SK-N-SH treated with all-trans-retinoic acid at 6 μM for 48 hours (cell line): ENCODE results near the gene NMT2.

Experiments
- ATAC-seq: fragments of 200-7000 bp; cut with Tn5 transposase; 3 replicates; pipeline ENCODE4 v1.9.1; 2020; ENCODE audit warnings: mild to moderate bottlenecking, moderate library complexity
- ARNTL ChIP-seq: fragments of 450-650 bp; formaldehyde crosslinking; IDR thresholded peaks from 2 replicates; pipeline ENCODE4 v1.5.0; 2020; ENCODE audit warnings: low read depth, mild to moderate bottlenecking, moderate library complexity, borderline replicate concordance
- BACH2 ChIP-seq: fragments of 250-450 bp; sonication (Bioruptor Pico); IDR thresholded peaks from 2 replicates; pipeline ENCODE4 v1.9.0; 2021; ENCODE audit warnings: mild to moderate bottlenecking, borderline replicate concordance
- CREB5 ChIP-seq: fragments of 250-450 bp; sonication (Bioruptor Pico); IDR thresholded peaks from 2 replicates; pipeline ENCODE4 v1.5.1; 2020; ENCODE audit warnings: low read depth, mild to moderate bottlenecking, moderate library complexity
- CSDC2 ChIP-seq: fragments of 250-450 bp; sonication (Bioruptor Pico); IDR thresholded peaks from 2 replicates; pipeline ENCODE4 v1.5.0; 2020; ENCODE audit warnings: mild to moderate bottlenecking, moderate library complexity
- ESRRG ChIP-seq: fragments of 250-450 bp; sonication (Bioruptor Pico); IDR thresholded peaks from 2 replicates; pipeline ENCODE4 v1.6.1; 2021; ENCODE audit warnings: mild to moderate bottlenecking
- GLIS3 ChIP-seq: fragments of 250-450 bp; sonication (Bioruptor Pico); IDR thresholded peaks from 2 replicates; pipeline ENCODE4 v1.5.0; 2020; ENCODE audit warnings: mild to moderate bottlenecking, moderate library complexity
- ISL1 ChIP-seq: fragments of 250-450 bp; sonication (Bioruptor Pico); IDR thresholded peaks from 2 replicates; pipeline ENCODE4 v2.1.2; 2022; ENCODE audit warnings: mild to moderate bottlenecking, moderate library complexity
- OSR1 ChIP-seq: fragments of 250-450 bp; sonication (Bioruptor Pico); IDR thresholded peaks from 2 replicates; pipeline ENCODE4 v1.8.0; 2022; ENCODE audit warnings: moderate library complexity, mild to moderate bottlenecking, inconsistent platforms
- PPARA ChIP-seq: fragments of 250-450 bp; sonication (Bioruptor Pico); IDR thresholded peaks from 2 replicates; pipeline ENCODE4 v1.5.0; 2020; ENCODE audit warnings: mild to moderate bottlenecking, borderline replicate concordance
- RARB ChIP-seq: fragments of 250-450 bp; sonication (Bioruptor Pico); IDR thresholded peaks from 2 replicates; pipeline ENCODE4 v1.8.0; 2021; ENCODE audit warnings: mild to moderate bottlenecking, moderate library complexity
- SNAI2 ChIP-seq: fragments of 250-450 bp; sonication (Bioruptor Pico); IDR thresholded peaks from 2 replicates; pipeline ENCODE4 v1.5.0; 2020; ENCODE audit warnings: mild to moderate bottlenecking, moderate library complexity
- TCF4 ChIP-seq: fragments of 250-450 bp; sonication (Bioruptor Pico); IDR thresholded peaks from 2 replicates; pipeline ENCODE4 v1.8.0; 2021; ENCODE audit warnings: mild to moderate bottlenecking, moderate library complexity, borderline replicate concordance
- TOX ChIP-seq: fragments of 250-450 bp; sonication (Bioruptor Pico); IDR thresholded peaks from 2 replicates; pipeline ENCODE4 v1.8.0; 2021; ENCODE audit warnings: mild to moderate bottlenecking, moderate library complexity, borderline replicate concordance
- ZC3H10 ChIP-seq: fragments of 250-450 bp; sonication (Bioruptor Pico); IDR thresholded peaks from 2 replicates; pipeline ENCODE4 v1.5.1; 2021; ENCODE audit warnings: mild to moderate bottlenecking, moderate library complexity
- ZFP3 ChIP-seq: fragments of 250-450 bp; sonication (Bioruptor Pico); IDR thresholded peaks from 2 replicates; pipeline ENCODE4 v1.5.0; 2020; ENCODE audit warnings: mild to moderate bottlenecking, moderate library complexity
- ZFP30 ChIP-seq: fragments of 450-650 bp; formaldehyde crosslinking; IDR thresholded peaks from 2 replicates; pipeline ENCODE4 v1.5.0; 2022; ENCODE audit warnings: mild to moderate bottlenecking, moderate library complexity
- ZNF565 ChIP-seq: fragments of 450-650 bp; formaldehyde crosslinking; conservative IDR thresholded peaks from 2 replicates; pipeline ENCODE4 v1.5.0; 2020; ENCODE audit warnings: low read depth, mild to moderate bottlenecking, moderate library complexity
- ZNF70 ChIP-seq: fragments of 450-650 bp; formaldehyde crosslinking; IDR thresholded peaks from 2 replicates; pipeline ENCODE4 v1.5.0; 2020; ENCODE audit warnings: mild to moderate bottlenecking, moderate library complexity
- TF ChIP-seq, protein P1 (sequence below): fragments of 250-450 bp; sonication (Bioruptor Pico); IDR thresholded peaks from 2 replicates; pipeline ENCODE4 v1.5.1; 2021; ENCODE audit warnings: mild to moderate bottlenecking, moderate library complexity
- TF ChIP-seq, protein P2 (sequence below): fragments of 250-450 bp; sonication (Bioruptor Pico); IDR thresholded peaks from 2 replicates; pipeline ENCODE4 v1.8.0; 2021; ENCODE audit warnings: low read depth, mild to moderate bottlenecking, moderate library complexity, borderline replicate concordance
- TF ChIP-seq, protein P3 (sequence below): fragments of 250-450 bp; sonication (Bioruptor Pico); IDR thresholded peaks from 2 replicates; pipeline ENCODE4 v1.5.0; 2020; ENCODE audit warnings: mild to moderate bottlenecking, moderate library complexity
- TF ChIP-seq, protein P4 (sequence below): fragments of 250-450 bp; sonication (Bioruptor Pico); IDR thresholded peaks from 2 replicates; pipeline ENCODE4 v1.8.0; 2020; ENCODE audit warnings: mild to moderate bottlenecking, moderate library complexity, borderline replicate concordance

Gene NMT2

DNA sequence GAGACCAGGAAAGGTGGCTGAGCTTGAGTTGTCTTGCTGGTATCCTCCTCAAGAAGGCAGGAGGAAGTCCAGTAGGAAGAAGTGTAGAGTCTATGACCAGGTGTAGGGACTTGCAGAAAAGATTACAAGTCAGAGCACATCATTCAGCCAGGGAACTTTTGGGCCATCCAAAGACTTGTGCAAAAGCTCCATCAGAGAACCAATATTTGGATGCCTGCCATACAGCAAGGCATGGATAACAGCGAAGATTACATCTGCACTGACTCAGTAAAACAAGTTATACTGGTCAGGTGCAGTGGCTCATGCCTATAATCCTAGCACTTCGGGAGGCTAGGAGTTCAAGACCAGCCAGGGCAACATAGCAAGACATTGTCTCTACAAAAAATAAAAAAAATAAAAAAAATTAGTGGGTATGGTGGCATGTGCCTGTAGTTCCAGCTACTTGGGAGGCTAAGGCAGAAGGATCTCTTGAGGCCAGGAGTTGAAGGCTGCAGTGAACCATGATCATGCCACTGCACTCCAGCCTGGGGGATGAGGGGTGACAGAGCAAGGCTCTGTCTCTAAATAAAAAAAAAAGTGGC lies 13.2 kb upstream of the NMT2 start:
- TF ChIP-seq, protein P1, sequence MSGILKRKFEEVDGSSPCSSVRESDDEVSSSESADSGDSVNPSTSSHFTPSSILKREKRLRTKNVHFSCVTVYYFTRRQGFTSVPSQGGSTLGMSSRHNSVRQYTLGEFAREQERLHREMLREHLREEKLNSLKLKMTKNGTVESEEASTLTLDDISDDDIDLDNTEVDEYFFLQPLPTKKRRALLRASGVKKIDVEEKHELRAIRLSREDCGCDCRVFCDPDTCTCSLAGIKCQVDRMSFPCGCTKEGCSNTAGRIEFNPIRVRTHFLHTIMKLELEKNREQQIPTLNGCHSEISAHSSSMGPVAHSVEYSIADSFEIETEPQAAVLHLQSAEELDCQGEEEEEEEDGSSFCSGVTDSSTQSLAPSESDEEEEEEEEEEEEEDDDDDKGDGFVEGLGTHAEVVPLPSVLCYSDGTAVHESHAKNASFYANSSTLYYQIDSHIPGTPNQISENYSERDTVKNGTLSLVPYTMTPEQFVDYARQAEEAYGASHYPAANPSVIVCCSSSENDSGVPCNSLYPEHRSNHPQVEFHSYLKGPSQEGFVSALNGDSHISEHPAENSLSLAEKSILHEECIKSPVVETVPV (CRISPR knock-in tag) = no peak
- TF ChIP-seq RARB (CRISPR knock-in tag) (no peak), PPARA (CRISPR knock-in tag) (no peak), OSR1 (CRISPR knock-in tag) (no peak), ESRRG (CRISPR knock-in tag) (no peak), ISL1 (CRISPR knock-in tag) (no peak), CSDC2 (CRISPR knock-in tag) (no peak), CREB5 (CRISPR knock-in tag) (no peak), ZNF565 (CRISPR knock-in tag) (no peak), GLIS3 (CRISPR knock-in tag) (no peak), ZNF70 (CRISPR knock-in tag) (no peak), TOX (CRISPR knock-in tag) (no peak), ARNTL (CRISPR knock-in tag) (no peak), TCF4 (CRISPR knock-in tag) (no peak), BACH2 (CRISPR knock-in tag) (no peak), ZFP30 (CRISPR knock-in tag) (no peak), ZC3H10 (no peak)
- TF ChIP-seq, protein P2, sequence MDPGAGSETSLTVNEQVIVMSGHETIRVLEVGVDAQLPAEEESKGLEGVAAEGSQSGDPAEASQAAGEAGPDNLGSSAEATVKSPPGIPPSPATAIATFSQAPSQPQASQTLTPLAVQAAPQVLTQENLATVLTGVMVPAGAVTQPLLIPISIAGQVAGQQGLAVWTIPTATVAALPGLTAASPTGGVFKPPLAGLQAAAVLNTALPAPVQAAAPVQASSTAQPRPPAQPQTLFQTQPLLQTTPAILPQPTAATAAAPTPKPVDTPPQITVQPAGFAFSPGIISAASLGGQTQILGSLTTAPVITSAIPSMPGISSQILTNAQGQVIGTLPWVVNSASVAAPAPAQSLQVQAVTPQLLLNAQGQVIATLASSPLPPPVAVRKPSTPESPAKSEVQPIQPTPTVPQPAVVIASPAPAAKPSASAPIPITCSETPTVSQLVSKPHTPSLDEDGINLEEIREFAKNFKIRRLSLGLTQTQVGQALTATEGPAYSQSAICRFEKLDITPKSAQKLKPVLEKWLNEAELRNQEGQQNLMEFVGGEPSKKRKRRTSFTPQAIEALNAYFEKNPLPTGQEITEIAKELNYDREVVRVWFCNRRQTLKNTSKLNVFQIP (CRISPR knock-in tag) = no peak
- TF ChIP-seq, protein P3, sequence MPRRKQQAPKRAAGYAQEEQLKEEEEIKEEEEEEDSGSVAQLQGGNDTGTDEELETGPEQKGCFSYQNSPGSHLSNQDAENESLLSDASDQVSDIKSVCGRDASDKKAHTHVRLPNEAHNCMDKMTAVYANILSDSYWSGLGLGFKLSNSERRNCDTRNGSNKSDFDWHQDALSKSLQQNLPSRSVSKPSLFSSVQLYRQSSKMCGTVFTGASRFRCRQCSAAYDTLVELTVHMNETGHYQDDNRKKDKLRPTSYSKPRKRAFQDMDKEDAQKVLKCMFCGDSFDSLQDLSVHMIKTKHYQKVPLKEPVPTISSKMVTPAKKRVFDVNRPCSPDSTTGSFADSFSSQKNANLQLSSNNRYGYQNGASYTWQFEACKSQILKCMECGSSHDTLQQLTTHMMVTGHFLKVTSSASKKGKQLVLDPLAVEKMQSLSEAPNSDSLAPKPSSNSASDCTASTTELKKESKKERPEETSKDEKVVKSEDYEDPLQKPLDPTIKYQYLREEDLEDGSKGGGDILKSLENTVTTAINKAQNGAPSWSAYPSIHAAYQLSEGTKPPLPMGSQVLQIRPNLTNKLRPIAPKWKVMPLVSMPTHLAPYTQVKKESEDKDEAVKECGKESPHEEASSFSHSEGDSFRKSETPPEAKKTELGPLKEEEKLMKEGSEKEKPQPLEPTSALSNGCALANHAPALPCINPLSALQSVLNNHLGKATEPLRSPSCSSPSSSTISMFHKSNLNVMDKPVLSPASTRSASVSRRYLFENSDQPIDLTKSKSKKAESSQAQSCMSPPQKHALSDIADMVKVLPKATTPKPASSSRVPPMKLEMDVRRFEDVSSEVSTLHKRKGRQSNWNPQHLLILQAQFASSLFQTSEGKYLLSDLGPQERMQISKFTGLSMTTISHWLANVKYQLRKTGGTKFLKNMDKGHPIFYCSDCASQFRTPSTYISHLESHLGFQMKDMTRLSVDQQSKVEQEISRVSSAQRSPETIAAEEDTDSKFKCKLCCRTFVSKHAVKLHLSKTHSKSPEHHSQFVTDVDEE (CRISPR knock-in tag) = no peak
- TF ChIP-seq, protein P4, sequence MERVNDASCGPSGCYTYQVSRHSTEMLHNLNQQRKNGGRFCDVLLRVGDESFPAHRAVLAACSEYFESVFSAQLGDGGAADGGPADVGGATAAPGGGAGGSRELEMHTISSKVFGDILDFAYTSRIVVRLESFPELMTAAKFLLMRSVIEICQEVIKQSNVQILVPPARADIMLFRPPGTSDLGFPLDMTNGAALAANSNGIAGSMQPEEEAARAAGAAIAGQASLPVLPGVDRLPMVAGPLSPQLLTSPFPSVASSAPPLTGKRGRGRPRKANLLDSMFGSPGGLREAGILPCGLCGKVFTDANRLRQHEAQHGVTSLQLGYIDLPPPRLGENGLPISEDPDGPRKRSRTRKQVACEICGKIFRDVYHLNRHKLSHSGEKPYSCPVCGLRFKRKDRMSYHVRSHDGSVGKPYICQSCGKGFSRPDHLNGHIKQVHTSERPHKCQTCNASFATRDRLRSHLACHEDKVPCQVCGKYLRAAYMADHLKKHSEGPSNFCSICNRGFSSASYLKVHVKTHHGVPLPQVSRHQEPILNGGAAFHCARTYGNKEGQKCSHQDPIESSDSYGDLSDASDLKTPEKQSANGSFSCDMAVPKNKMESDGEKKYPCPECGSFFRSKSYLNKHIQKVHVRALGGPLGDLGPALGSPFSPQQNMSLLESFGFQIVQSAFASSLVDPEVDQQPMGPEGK (CRISPR knock-in tag) = no peak
- no peak for ATAC-seq

- no peak for ATAC-seq
- TF ChIP-seq, protein P1 (CRISPR knock-in tag) = no peak
- TF ChIP-seq ZFP30 (CRISPR knock-in tag) (no peak), RARB (CRISPR knock-in tag) (no peak), BACH2 (CRISPR knock-in tag) (no peak), TOX (CRISPR knock-in tag) (no peak), CSDC2 (CRISPR knock-in tag) (no peak), ISL1 (CRISPR knock-in tag) (no peak), CREB5 (CRISPR knock-in tag) (no peak), ZNF70 (CRISPR knock-in tag) (no peak), ZFP3 (no peak), SNAI2 (CRISPR knock-in tag) (no peak), TCF4 (CRISPR knock-in tag) (no peak)
- TF ChIP-seq, protein P3 (CRISPR knock-in tag) = no peak
These were observed 12.2 kb upstream of the NMT2 start for GRCh38 chr10:15180736-15181135.
